ENCODE data around the gene NDNF.
A peak's percentile ranks its signal among the peaks of the same experiment; 100 is the strongest.

Gene NDNF

GRCh38 chr4:121014544-121014943, 57.8 kb downstream of the NDNF start:
- no peak for DNase-seq (ENCODE audit: low spot score)

GRCh38 chr4:121011780-121012340, 60.5 kb downstream of the NDNF start:
- DNase-seq (ENCODE audit: low spot score): peak; percentile 29

GRCh38 chr4:121011138-121011537, 61.2 kb downstream of the NDNF start:
- peak; percentile 50 for DNase-seq (ENCODE audit: low spot score)

GRCh38 chr4:121009578-121010478, 62.5 kb downstream of the NDNF start:
- no peak for DNase-seq (ENCODE audit: low spot score)

GRCh38 chr4:121007660-121008059, 64.7 kb downstream of the NDNF start:
- DNase-seq (ENCODE audit: low spot score): no peak

- no peak for DNase-seq (ENCODE audit: low spot score)
Measured at GRCh38 chr4:121003863-121004262, 68.5 kb downstream of the NDNF start.

- no peak for DNase-seq (ENCODE audit: low spot score)
Measured at GRCh38 chr4:120995266-120996010, 76.9 kb downstream of the NDNF start.

GRCh38 chr4:120994521-120994920, 77.8 kb downstream of the NDNF start:
- no peak for DNase-seq (ENCODE audit: low spot score)

- DNase-seq (ENCODE audit: low spot score): no peak
Measured at GRCh38 chr4:120991885-120992284, 80.5 kb downstream of the NDNF start.

- no peak for DNase-seq (ENCODE audit: low spot score)
Measured at GRCh38 chr4:120990246-120990645, 82.1 kb downstream of the NDNF start.

Data from iPS-NIHi11 (cell line).